ENCODE results near the gene CHD6.

DNA sequence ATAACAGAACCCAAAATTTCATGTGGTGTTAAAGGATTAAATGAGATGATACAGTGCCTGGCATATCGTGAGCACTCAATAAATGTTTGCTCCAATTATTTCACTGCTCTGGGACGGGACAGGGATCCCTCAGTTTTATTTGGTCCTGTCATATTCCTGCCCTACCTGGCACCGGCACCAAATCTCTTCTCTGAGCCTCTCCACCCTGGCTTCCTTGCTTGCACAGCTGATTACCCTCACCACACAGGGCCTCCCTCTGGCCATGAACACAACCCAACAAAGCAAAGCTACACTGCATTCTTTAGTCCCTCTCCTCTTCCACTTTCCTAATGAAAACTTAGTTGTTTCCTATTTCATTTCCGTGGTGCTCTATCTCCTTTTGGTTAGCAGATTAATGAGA is 16.4 kb downstream of the CHD6 start:
- TF ChIP-seq ZFP30 (CRISPR knock-in tag; IDR thresholded peaks at IDR 0.05) (no peak), PATZ1 (CRISPR knock-in tag; IDR thresholded peaks at IDR 0.05; ENCODE audit: borderline replicate concordance) (no peak), ZNF8 (CRISPR knock-in tag; IDR thresholded peaks at IDR 0.05) (no peak), ZFP3 (CRISPR knock-in tag; IDR thresholded peaks at IDR 0.05) (no peak), ZC3H10 (CRISPR knock-in tag; IDR thresholded peaks at IDR 0.05) (no peak), ZNF70 (CRISPR knock-in tag; IDR thresholded peaks at IDR 0.05) (no peak), RARB (CRISPR knock-in tag; IDR thresholded peaks at IDR 0.05) (no peak), CREB5 (CRISPR knock-in tag; IDR thresholded peaks at IDR 0.05; ENCODE audit: low read depth) (no peak), POU6F1 (CRISPR knock-in tag; IDR thresholded peaks at IDR 0.05; ENCODE audit: borderline replicate concordance, low read depth) (no peak), TCF4 (CRISPR knock-in tag; IDR thresholded peaks at IDR 0.05; ENCODE audit: borderline replicate concordance) (no peak), ZNF565 (CRISPR knock-in tag; conservative IDR thresholded peaks at IDR 0.05; ENCODE audit: low read depth) (no peak), SNAI2 (CRISPR knock-in tag; IDR thresholded peaks at IDR 0.05) (no peak)
- TF ChIP-seq, protein P1, sequence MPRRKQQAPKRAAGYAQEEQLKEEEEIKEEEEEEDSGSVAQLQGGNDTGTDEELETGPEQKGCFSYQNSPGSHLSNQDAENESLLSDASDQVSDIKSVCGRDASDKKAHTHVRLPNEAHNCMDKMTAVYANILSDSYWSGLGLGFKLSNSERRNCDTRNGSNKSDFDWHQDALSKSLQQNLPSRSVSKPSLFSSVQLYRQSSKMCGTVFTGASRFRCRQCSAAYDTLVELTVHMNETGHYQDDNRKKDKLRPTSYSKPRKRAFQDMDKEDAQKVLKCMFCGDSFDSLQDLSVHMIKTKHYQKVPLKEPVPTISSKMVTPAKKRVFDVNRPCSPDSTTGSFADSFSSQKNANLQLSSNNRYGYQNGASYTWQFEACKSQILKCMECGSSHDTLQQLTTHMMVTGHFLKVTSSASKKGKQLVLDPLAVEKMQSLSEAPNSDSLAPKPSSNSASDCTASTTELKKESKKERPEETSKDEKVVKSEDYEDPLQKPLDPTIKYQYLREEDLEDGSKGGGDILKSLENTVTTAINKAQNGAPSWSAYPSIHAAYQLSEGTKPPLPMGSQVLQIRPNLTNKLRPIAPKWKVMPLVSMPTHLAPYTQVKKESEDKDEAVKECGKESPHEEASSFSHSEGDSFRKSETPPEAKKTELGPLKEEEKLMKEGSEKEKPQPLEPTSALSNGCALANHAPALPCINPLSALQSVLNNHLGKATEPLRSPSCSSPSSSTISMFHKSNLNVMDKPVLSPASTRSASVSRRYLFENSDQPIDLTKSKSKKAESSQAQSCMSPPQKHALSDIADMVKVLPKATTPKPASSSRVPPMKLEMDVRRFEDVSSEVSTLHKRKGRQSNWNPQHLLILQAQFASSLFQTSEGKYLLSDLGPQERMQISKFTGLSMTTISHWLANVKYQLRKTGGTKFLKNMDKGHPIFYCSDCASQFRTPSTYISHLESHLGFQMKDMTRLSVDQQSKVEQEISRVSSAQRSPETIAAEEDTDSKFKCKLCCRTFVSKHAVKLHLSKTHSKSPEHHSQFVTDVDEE (CRISPR knock-in tag; IDR thresholded peaks at IDR 0.05), result no peak
